ENCODE results near the gene IRS1.

The IRS1 gene

GRCh38 chr2:226755631-226756030 lies 44.0 kb downstream of the IRS1 start:
- no peak for DNase-seq

- DNase-seq, result no peak
Observed at GRCh38 chr2:226754821-226755604, 44.6 kb downstream of the IRS1 start.

GRCh38 chr2:226752887-226753286 lies 46.7 kb downstream of the IRS1 start:
- DNase-seq, result no peak

GRCh38 chr2:226747288-226747687 lies 52.3 kb downstream of the IRS1 start:
- no peak for DNase-seq

- no peak for DNase-seq
Observed at GRCh38 chr2:226746196-226746800, 53.3 kb downstream of the IRS1 start.

GRCh38 chr2:226743915-226744314 lies 55.7 kb downstream of the IRS1 start:
- DNase-seq, result no peak

- DNase-seq, result no peak
Observed at GRCh38 chr2:226742347-226742746, 57.3 kb downstream of the IRS1 start.

- DNase-seq, result no peak
Observed at GRCh38 chr2:226740039-226740648, 59.5 kb downstream of the IRS1 start.

GRCh38 chr2:226739545-226740030 lies 60.0 kb downstream of the IRS1 start:
- no peak for DNase-seq

- no peak for DNase-seq
Observed at GRCh38 chr2:226738821-226739544, 60.6 kb downstream of the IRS1 start.

GRCh38 chr2:226738191-226738820 lies 61.3 kb downstream of the IRS1 start:
- DNase-seq, result no peak

- no peak for DNase-seq
Observed at GRCh38 chr2:226736382-226736781, 63.2 kb downstream of the IRS1 start.

GRCh38 chr2:226733927-226734564 lies 65.6 kb downstream of the IRS1 start:
- DNase-seq, result no peak

GRCh38 chr2:226733189-226733858 lies 66.3 kb downstream of the IRS1 start:
- no peak for DNase-seq

GRCh38 chr2:226732478-226733188 lies 67.0 kb downstream of the IRS1 start:
- no peak for DNase-seq

- DNase-seq, result no peak
Observed at GRCh38 chr2:226730481-226730880, 69.1 kb downstream of the IRS1 start.

GRCh38 chr2:226728996-226729395 lies 70.6 kb downstream of the IRS1 start:
- DNase-seq, result no peak

GRCh38 chr2:226727251-226727650 lies 72.4 kb downstream of the IRS1 start:
- DNase-seq, result no peak

- no peak for DNase-seq
Observed at GRCh38 chr2:226726546-226726945, 73.1 kb downstream of the IRS1 start.

GRCh38 chr2:226725126-226725860 lies 74.3 kb downstream of the IRS1 start:
- DNase-seq, result no peak

Measured in effector CD8-positive, alpha-beta T cell (primary cell).